ENCODE data around the gene CRYAA. TPM values are rescaled to one million over a fixed set of nuclear protein-coding genes. Genes with fewer than 3 reads are reported as not detected.

Gene CRYAA
- polyA plus RNA-seq, 12 donors = not detected

GRCh38 chr21:43201491-43201890, 32.7 kb downstream of the CRYAA start:
- DNase-seq = no peak

GRCh38 chr21:43203591-43203990, 34.8 kb downstream of the CRYAA start:
- DNase-seq = no peak

- no peak for DNase-seq
These were observed 35.8 kb downstream of the CRYAA start for GRCh38 chr21:43204638-43205037.

GRCh38 chr21:43206231-43207042, 37.6 kb downstream of the CRYAA start:
- DNase-seq = no peak

- DNase-seq = no peak
These were observed 38.2 kb downstream of the CRYAA start for GRCh38 chr21:43207043-43207315.

- no peak for DNase-seq
These were observed 39.1 kb downstream of the CRYAA start for GRCh38 chr21:43207868-43208267.

- no peak for DNase-seq
These were observed 39.9 kb downstream of the CRYAA start for GRCh38 chr21:43208561-43209332.

- no peak for DNase-seq
These were observed 41.0 kb downstream of the CRYAA start for GRCh38 chr21:43209575-43210453.

- no peak for DNase-seq
These were observed 41.8 kb downstream of the CRYAA start for GRCh38 chr21:43210454-43211071.

GRCh38 chr21:43211072-43211759, 42.4 kb downstream of the CRYAA start:
- DNase-seq = no peak

GRCh38 chr21:43211760-43212115, 42.9 kb downstream of the CRYAA start:
- DNase-seq = no peak

Other genes with a start within 250 kb of the CRYAA start
- 1 to 10 TPM in 4 of 12 donors, under 1 TPM in 6, not detected in 2; 0.32 to 2.2 (median 0.87) TPM for gene ERVH48-1, start 243.4 kb upstream of the CRYAA start, polyA plus RNA-seq (ENCODE audit: insufficient read length in 12 of 12)
- gene PKNOX1, start 194.4 kb upstream of the CRYAA start, polyA plus RNA-seq (ENCODE audit: insufficient read length in 12 of 12) = 10 to 100 TPM in 11 of 12 donors, not detected in 1; 16.3 to 37.5 (median 19.4) TPM
- gene CBS, start 93.2 kb upstream of the CRYAA start, polyA plus RNA-seq (ENCODE audit: insufficient read length in 12 of 12) = 10 to 100 TPM in 1 of 12 donors, 1 to 10 TPM in 10, not detected in 1; 1.3 to 19.5 (median 7.7) TPM
- 10 to 100 TPM in 8 of 12 donors, 1 to 10 TPM in 3, not detected in 1; 4.9 to 51.0 (median 24.2) TPM for gene U2AF1, start 61.4 kb upstream of the CRYAA start, polyA plus RNA-seq (ENCODE audit: insufficient read length in 12 of 12)